Measurements from ENCODE around the gene AMH. TPM values are rescaled to one million over a fixed set of nuclear protein-coding genes. Genes with fewer than 3 reads are reported as not detected.

The AMH gene
- total RNA-seq, 1 experiment from 2014 or later, result 5.0 TPM

DNA sequence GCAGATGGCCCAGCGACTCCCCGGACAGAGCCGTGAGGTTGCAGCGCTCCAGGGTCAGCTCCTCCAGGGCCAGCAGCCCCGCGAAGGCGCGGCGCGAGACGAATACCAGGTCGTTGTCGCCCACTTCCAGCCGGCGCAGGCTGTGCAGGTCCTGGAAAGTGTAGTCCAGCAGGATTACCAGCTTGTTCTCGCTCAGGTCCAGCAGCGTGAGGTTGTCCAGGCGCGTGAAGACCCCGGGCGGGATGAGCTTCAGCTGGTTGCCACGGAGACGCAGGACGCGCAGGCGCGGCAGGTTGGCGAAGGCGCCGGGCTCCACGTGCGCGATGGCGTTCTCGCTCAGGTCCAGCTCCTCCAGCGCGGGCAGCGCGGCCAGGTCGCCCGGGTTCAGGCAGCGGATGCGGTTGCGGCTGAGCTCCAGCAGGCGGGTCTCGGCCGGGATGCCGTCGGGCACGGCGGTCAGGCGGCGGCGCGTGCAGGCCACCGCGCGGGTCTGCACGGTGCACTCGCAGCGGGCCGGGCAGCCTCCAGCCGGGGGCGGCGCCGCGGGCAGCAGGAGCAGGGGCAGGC lies 42.1 kb downstream of the AMH start:
- TF ChIP-seq, protein P1, sequence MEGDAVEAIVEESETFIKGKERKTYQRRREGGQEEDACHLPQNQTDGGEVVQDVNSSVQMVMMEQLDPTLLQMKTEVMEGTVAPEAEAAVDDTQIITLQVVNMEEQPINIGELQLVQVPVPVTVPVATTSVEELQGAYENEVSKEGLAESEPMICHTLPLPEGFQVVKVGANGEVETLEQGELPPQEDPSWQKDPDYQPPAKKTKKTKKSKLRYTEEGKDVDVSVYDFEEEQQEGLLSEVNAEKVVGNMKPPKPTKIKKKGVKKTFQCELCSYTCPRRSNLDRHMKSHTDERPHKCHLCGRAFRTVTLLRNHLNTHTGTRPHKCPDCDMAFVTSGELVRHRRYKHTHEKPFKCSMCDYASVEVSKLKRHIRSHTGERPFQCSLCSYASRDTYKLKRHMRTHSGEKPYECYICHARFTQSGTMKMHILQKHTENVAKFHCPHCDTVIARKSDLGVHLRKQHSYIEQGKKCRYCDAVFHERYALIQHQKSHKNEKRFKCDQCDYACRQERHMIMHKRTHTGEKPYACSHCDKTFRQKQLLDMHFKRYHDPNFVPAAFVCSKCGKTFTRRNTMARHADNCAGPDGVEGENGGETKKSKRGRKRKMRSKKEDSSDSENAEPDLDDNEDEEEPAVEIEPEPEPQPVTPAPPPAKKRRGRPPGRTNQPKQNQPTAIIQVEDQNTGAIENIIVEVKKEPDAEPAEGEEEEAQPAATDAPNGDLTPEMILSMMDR (IDR thresholded peaks at IDR 0.05; ENCODE audit: unreplicated experiment), result no peak
- Mint-ChIP-seq H3K4me1 (ENCODE audit: low read depth, unreplicated experiment) (no peaks in the 10 kb centered on the region), H3K36me3 (ENCODE audit: insufficient read depth, unreplicated experiment) (peaks cover 10% of the 10 kb centered on the region), H3K9me3 (ENCODE audit: low read depth, unreplicated experiment) (no peaks in the 10 kb centered on the region), H3K4me3 (ENCODE audit: low read depth, unreplicated experiment) (no peak overlapping the region), H3K27ac (ENCODE audit: unreplicated experiment) (no peak overlapping the region), H3K27me3 (ENCODE audit: unreplicated experiment) (peaks cover 62% of the 10 kb centered on the region)
- CTCF ChIA-PET, result no interaction called here
- intact Hi-C loops (cut with micrococcal nuclease; ENCODE audit: unreplicated experiment), result no loop called here
- BruUV-seq (replicated peaks), result no TSS peak
- DNase-seq, result peak; percentile 13

DNA sequence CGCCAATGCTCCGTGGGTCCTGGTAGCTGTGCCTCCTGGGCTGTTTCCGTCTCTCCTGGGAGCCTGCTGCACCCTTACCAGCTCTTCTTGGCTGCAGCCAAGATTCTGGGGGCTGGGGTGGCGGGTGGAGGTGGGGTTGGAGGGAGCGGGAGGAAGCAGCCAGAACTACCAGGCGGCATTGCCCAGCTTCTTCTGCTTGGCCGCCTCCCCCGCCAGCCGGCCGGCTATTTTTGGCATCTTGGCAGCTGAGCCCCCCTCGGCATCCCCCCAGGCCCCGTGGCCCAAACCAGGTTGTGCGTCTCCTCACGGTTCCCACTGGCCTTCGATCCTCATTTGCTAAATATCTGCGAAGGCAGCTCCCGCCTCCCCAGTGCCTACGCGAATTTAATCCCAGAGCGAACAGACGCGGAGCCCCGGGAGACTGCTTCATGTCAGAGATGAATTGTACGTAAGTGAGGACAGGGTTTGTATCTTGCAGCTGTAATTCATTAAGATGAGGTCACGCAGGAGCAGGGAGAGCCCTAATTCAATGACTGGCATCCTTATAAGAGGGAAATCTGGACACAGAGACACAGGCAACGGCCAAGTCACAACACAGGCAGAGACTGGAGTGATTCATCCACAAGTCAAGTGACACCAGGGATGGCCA lies 45.7 kb downstream of the AMH start:
- Mint-ChIP-seq H3K4me1 (ENCODE audit: low read depth, unreplicated experiment) (no peaks in the 10 kb centered on the region), H3K27ac (ENCODE audit: unreplicated experiment) (no peak overlapping the region), H3K9me3 (ENCODE audit: low read depth, unreplicated experiment) (no peaks in the 10 kb centered on the region), H3K4me3 (ENCODE audit: low read depth, unreplicated experiment) (no peak overlapping the region), H3K36me3 (ENCODE audit: insufficient read depth, unreplicated experiment) (no peaks in the 10 kb centered on the region), H3K27me3 (ENCODE audit: unreplicated experiment) (peaks cover 39% of the 10 kb centered on the region)
- BruUV-seq (replicated peaks), result no TSS peak
- DNase-seq, result no peak
- intact Hi-C loops (cut with micrococcal nuclease; ENCODE audit: unreplicated experiment), result no loop called here
- TF ChIP-seq, protein P1 (IDR thresholded peaks at IDR 0.05; ENCODE audit: unreplicated experiment), result no peak
- CTCF ChIA-PET, result no interaction called here

DNA sequence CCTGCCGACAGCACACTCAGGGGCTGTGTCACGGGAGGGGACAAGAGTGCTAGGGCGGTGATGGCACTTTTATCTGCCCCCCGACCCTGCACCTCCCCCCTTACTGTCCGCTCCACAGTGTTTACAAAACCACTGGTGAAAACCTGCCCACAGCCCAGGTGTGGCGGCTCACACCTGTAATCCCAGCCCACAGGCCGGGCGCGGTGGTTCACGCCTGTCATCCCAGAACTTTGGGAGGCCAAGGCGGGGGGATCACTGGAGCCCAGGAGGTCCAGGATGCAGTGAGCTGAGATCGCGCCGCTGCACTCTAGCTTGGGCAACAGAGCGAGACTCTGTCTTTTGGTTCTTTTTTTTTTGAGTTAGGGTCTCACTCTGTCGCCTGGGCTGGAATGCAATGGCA lies 47.0 kb downstream of the AMH start:
- Mint-ChIP-seq H3K27me3 (ENCODE audit: unreplicated experiment) (peaks cover 44% of the 10 kb centered on the region), H3K4me3 (ENCODE audit: low read depth, unreplicated experiment) (no peak overlapping the region), H3K9me3 (ENCODE audit: low read depth, unreplicated experiment) (no peaks in the 10 kb centered on the region), H3K4me1 (ENCODE audit: low read depth, unreplicated experiment) (no peaks in the 10 kb centered on the region), H3K36me3 (ENCODE audit: insufficient read depth, unreplicated experiment) (no peaks in the 10 kb centered on the region), H3K27ac (ENCODE audit: unreplicated experiment) (no peak overlapping the region)
- no peak for DNase-seq
- CTCF ChIA-PET, result no interaction called here
- intact Hi-C loops (cut with micrococcal nuclease; ENCODE audit: unreplicated experiment), result no loop called here
- no TSS peak for BruUV-seq (replicated peaks)
- TF ChIP-seq, protein P1 (IDR thresholded peaks at IDR 0.05; ENCODE audit: unreplicated experiment), result no peak

DNA sequence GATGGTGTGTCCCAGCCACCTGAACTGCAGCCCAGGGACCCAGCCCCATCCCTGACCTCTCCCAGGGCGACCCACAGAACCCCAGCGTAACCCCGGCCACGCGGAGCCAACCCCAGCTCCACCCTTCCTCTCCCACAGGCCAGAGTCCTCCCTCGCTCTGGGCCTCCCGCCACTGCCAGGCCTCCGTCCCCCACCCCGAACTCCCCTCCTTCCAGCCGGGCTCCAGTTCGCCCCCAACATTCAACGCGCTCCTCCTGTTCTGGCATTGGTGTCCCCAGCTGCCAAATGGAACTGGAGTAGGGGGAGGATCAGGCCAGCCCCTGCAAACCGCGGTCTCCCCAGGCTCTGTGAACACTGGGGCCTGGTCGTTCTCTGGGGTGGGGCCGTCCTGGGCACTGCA lies 51.4 kb downstream of the AMH start:
- no peaks in the 10 kb centered on the region for H3K36me3 Mint-ChIP-seq (ENCODE audit: insufficient read depth, unreplicated experiment)
- H3K4me1 Mint-ChIP-seq (ENCODE audit: low read depth, unreplicated experiment), result no peaks in the 10 kb centered on the region
- H3K9me3 Mint-ChIP-seq (ENCODE audit: low read depth, unreplicated experiment), result no peaks in the 10 kb centered on the region
- intact Hi-C loops (cut with micrococcal nuclease; ENCODE audit: unreplicated experiment), result no loop called here
- H3K27me3 Mint-ChIP-seq (ENCODE audit: unreplicated experiment), result peaks cover 48% of the 10 kb centered on the region
- no peak overlapping the region for H3K27ac Mint-ChIP-seq (ENCODE audit: unreplicated experiment)
- DNase-seq, result no peak
- H3K4me3 Mint-ChIP-seq (ENCODE audit: low read depth, unreplicated experiment), result no peak overlapping the region
- TF ChIP-seq, protein P1 (IDR thresholded peaks at IDR 0.05; ENCODE audit: unreplicated experiment), result no peak
- CTCF ChIA-PET, result interaction anchor here (0.6 kb wide), 1 partner anchor 160 kb away, joined by 3 read pairs; no protein-coding TSS in a partner anchor
- no TSS peak for BruUV-seq (replicated peaks)

Small RNAs within 50 kb of the gene (microRNA-seq; reads per million reads assigned to microRNA genes)
- gene MIR1227 (33.8 reads per million, percentile 52 among the genes with 10 or more reads in this experiment), gene MIR4321 (not detected)

Other genes with a start within 250 kb of the AMH start
- 65.3 and 72.3 TPM in 2 replicates for gene BTBD2, start 233.6 kb upstream of the AMH start, total RNA-seq (2022)
- gene MKNK2, start 198.1 kb upstream of the AMH start, total RNA-seq (2022), result 96.0 and 99.7 TPM in 2 replicates
- gene MOB3A, start 153.0 kb upstream of the AMH start, total RNA-seq (2022), result 13.7 and 15.8 TPM in 2 replicates
- gene IZUMO4, start 152.4 kb upstream of the AMH start, total RNA-seq (2022), result 2.7 and 2.8 TPM in 2 replicates
- gene AP3D1, start 97.8 kb upstream of the AMH start, total RNA-seq (2022), result 107 and 108 TPM in 2 replicates
- 39.3 and 42.9 TPM in 2 replicates for gene DOT1L, start 85.4 kb upstream of the AMH start, total RNA-seq (2022)
- 38.7 and 43.5 TPM in 2 replicates for gene PLEKHJ1, start 13.0 kb upstream of the AMH start, total RNA-seq (2022)
- gene SF3A2, start 12.5 kb upstream of the AMH start, total RNA-seq (2022), result 83.0 and 83.6 TPM in 2 replicates
- 0.73 TPM in 1 of 2 replicates, not detected in the other for gene JSRP1, start 7.1 kb downstream of the AMH start, total RNA-seq (2022)
- not detected in 2 replicates for gene PEAK3, start 32.9 kb downstream of the AMH start, total RNA-seq (2022)
- gene LINGO3, start 58.8 kb downstream of the AMH start, total RNA-seq (2022), result not detected in 2 replicates
- gene LSM7, start 79.3 kb downstream of the AMH start, total RNA-seq (2022), result 71.5 and 93.0 TPM in 2 replicates
- gene SPPL2B, start 79.4 kb downstream of the AMH start, total RNA-seq (2022), result 56.0 and 59.3 TPM in 2 replicates
- gene TMPRSS9, start 110.9 kb downstream of the AMH start, total RNA-seq (2022), result not detected in 2 replicates
- 75.8 and 81.8 TPM in 2 replicates for gene TIMM13, start 178.3 kb downstream of the AMH start, total RNA-seq (2022)
- gene LMNB2, start 207.6 kb downstream of the AMH start, total RNA-seq (2022), result 88.0 and 109 TPM in 2 replicates
- 26.3 and 36.5 TPM in 2 replicates for gene GADD45B, start 226.8 kb downstream of the AMH start, total RNA-seq (2022)

All from Calu3 (cell line).